Gastroesophageal sphincter (tissue), 3 donors: Measurements from ENCODE around the gene TRIM2.

ENCODE experiments used
- CTCF ChIP-seq, 4 experiments: fragments of 200-600 bp in 2 of 4; fragments of 450-650 bp in 2 of 4; sonication (generic) in 1 of 4; IDR thresholded peaks; one replicate each; pipeline ENCODE4 v1.5.1; 2017 to 2019; ENCODE audit warnings: antibody characterized with exemption in 4 of 4, mild to moderate bottlenecking in 2 of 4, moderate library complexity in 2 of 4
- POLR2A ChIP-seq, 2 donors: fragments of 450-650 bp; IDR thresholded peaks; one replicate each; pipeline ENCODE4 v1.6.1; 2017; ENCODE audit warnings: antibody characterized with exemption in 2 of 2, mild to moderate bottlenecking in 2 of 2, moderate library complexity in 1 of 2
- POLR2AphosphoS5 ChIP-seq: sonication (generic); formaldehyde crosslinking; IDR thresholded peaks from one replicate; pipeline ENCODE4 v1.6.1; 2017; ENCODE audit warnings: antibody characterized with exemption

DNA sequence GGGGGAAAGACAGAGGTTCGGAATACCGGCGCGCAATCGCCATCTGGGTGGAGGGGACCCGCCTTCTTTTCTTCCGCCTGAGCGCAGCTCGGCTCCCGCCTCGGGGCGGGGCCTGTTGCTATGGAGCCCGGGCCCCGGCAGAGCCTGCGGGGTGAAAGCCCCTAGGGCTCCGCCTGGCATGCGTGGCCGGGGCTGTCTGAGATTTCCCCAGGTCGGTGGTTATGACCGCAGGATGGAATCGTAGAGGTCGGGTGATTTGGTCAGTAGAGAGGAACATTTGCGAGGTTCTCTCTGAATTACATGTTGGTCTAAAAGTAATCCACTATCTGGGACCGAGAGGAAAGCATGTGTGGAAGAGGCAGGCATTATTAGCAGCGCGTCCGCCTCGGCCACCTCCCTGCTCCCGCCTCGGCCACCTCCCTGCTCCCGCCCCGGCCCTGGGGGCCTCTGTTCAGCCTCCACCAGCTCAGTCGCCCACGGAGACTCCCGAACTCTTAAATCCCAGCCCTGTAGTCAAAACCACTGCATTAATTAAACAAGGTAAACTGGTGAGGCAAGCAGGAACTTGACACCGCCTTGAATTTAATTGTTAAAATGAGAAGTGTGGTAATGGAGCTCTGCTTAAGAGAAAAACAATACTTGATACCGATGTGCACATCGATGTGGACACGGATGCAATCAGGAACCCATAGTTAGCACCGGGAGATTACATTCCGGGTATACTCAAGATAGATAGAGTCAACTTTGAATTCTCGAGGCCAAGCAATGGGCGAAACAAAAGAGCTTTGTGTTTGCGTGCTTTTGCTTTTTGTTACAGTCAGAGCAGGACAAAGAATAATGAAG is 45.2 kb downstream of the TRIM2 start:
- TF ChIP-seq CTCF (IDR thresholded peaks at IDR 0.05) (no peak), POLR2AphosphoS5 (peak; percentile 16), POLR2A (IDR thresholded peaks at IDR 0.05) (no peak)
